K562 (cell line): ENCODE data around the gene SRSF1. TPM values are rescaled to one million over a fixed set of nuclear protein-coding genes. Genes with fewer than 3 reads are reported as not detected.

Experiments used
- ATAC-seq: fragments of 200-7000 bp; cut with Tn5 transposase; 3 replicates; pipeline ENCODE4 v1.9.1; 2020; ENCODE audit warnings: moderate library complexity
- BruUV-seq: library from RNA; stranded (reverse); fragments of 400-500 nt; replicated peaks from 2 replicates; lab custom pipeline; 2021; lab: Mats Ljungman, UMichigan
- CTCF ChIA-PET: fragments of 300-600 bp; formaldehyde crosslinking; extraction: SDS; loops from one replicate; lab custom pipeline; 2021; ENCODE audit warnings: low intra/inter-chr PET ratio; lab: Yijun Ruan, JAX
- POLR2A ChIA-PET: fragments of 300-600, 350-650 bp; sonication (Branson Sonifier 250); formaldehyde crosslinking; extraction: SDS; loops from one replicate; lab custom pipeline; 2021; ENCODE audit warnings: antibody characterized with exemption, inconsistent platforms; lab: Yijun Ruan, JAX
- DNase-seq, 4 experiments: peaks; one replicate each; pipeline versions ENCODE4 v3.0.0 to v3.0.0-alpha.2; 2011 to 2018; ENCODE audit warnings: low spot score in 3 of 4, mixed read lengths in 3 of 4; ENCODE audit errors: extremely low read depth in 1 of 4
- FAIRE-seq: peaks from 2 replicates; lab custom pipeline; 2011; peaks lifted over from hg19 to GRCh38; lab: Jason Lieb, UNC
- H2AFZ ChIP-seq: 2 replicates; pipeline ENCODE4 v1.6.0; 2011; ENCODE audit warnings: low read depth, low read length, control low read depth, inconsistent platforms
- H3K27ac ChIP-seq: fragments of 200-600 bp; 3 replicates; pipeline ENCODE4 v1.8.0; 2011; ENCODE audit warnings: low read depth, mild to moderate bottlenecking, control low read depth, inconsistent platforms, low read length, moderate library complexity, mixed read lengths; ENCODE audit errors: extremely low read depth
- H3K27me3 ChIP-seq, 2 experiments: fragments of 300-600 bp in 1 of 2; 2 replicates in 1 of 2; 3 replicates in 1 of 2; pipeline versions ENCODE4 v1.6.0 to v1.8.0; 2011; ENCODE audit warnings: inconsistent platforms in 2 of 2, low read length in 2 of 2, mild to moderate bottlenecking in 1 of 2, mixed read lengths in 1 of 2, moderate library complexity in 1 of 2; ENCODE audit not compliant: control insufficient read depth in 2 of 2, insufficient read depth in 2 of 2
- H3K36me3 ChIP-seq: fragments of 300-600 bp; 3 replicates; pipeline ENCODE4 v1.8.0; 2011; ENCODE audit warnings: mild to moderate bottlenecking, low read length, inconsistent platforms; ENCODE audit not compliant: control insufficient read depth, insufficient read depth
- H3K4me1 ChIP-seq, 2 experiments: fragments of 200-600 bp in 1 of 2; replicated peaks in 1 of 2; 2 replicates in 1 of 2; 3 replicates in 1 of 2; pipeline versions ENCODE4 v1.5.1 to v1.8.0; 2011; ENCODE audit warnings: inconsistent platforms in 2 of 2, low read length in 2 of 2, mild to moderate bottlenecking in 1 of 2, mixed read lengths in 1 of 2, moderate library complexity in 1 of 2; ENCODE audit not compliant: control insufficient read depth in 2 of 2, insufficient read depth in 2 of 2
- H3K4me2 ChIP-seq: 2 replicates; pipeline ENCODE4 v1.6.1; 2011; ENCODE audit warnings: low read length, control low read depth, inconsistent platforms, mixed read lengths; ENCODE audit not compliant: insufficient read depth
- H3K4me3 ChIP-seq: fragments of 200-600 bp; sonication (generic), shearing (Covaris generic); 2 replicates; pipeline ENCODE4 v1.5.1; 2016; ENCODE audit warnings: control low read depth, inconsistent platforms
- H3K79me2 ChIP-seq: fragments of 200-600 bp; 3 replicates; pipeline ENCODE4 v1.8.0; 2011; ENCODE audit warnings: low read length, inconsistent platforms; ENCODE audit not compliant: control insufficient read depth, insufficient read depth
- H3K9ac ChIP-seq, 2 experiments: 2 replicates each; pipeline versions ENCODE4 v1.6.0 to v1.6.1; 2011; ENCODE audit warnings: low read depth in 2 of 2, low read length in 2 of 2, control low read depth in 1 of 2, inconsistent platforms in 1 of 2, mild to moderate bottlenecking in 1 of 2, mixed read lengths in 1 of 2; ENCODE audit not compliant: insufficient read depth in 1 of 2
- H3K9me1 ChIP-seq: one replicate; pipeline ENCODE4 v1.6.0; 2011; ENCODE audit warnings: inconsistent platforms, mild to moderate bottlenecking, low read length, moderate library complexity; ENCODE audit not compliant: control insufficient read depth, insufficient read depth
- H3K9me3 ChIP-seq: replicated peaks from 2 replicates; pipeline ENCODE4 v1.5.1; 2011; ENCODE audit warnings: low read depth, low read length, inconsistent platforms; ENCODE audit not compliant: control insufficient read depth, insufficient read depth
- H4K20me1 ChIP-seq: replicated peaks from 2 replicates; pipeline ENCODE4 v1.6.1; 2011; ENCODE audit warnings: low read length, inconsistent platforms, mixed read lengths; ENCODE audit not compliant: control insufficient read depth, insufficient read depth
- BRD4 ChIP-seq: fragments of 200-600 bp; sonication (generic); IDR thresholded peaks from 2 replicates; pipeline ENCODE4 v1.6.1; 2017; ENCODE audit warnings: inconsistent platforms
- HNRNPK ChIP-seq: fragments of 200-400 bp; formaldehyde crosslinking; IDR thresholded peaks from one replicate; pipeline ENCODE4 v1.6.1; 2018; ENCODE audit warnings: mild to moderate bottlenecking, low read depth, low read length; ENCODE audit not compliant: poor library complexity, severe bottlenecking
- IRF2 ChIP-seq: sonication (generic); formaldehyde crosslinking; IDR thresholded peaks from 2 replicates; pipeline ENCODE4 v1.8.1; 2022; ENCODE audit warnings: mild to moderate bottlenecking, missing genetic modification reagents
- MCM3 ChIP-seq: fragments of 450-650 bp; IDR thresholded peaks from 2 replicates; pipeline ENCODE4 v1.6.1; 2016
- STAG1 ChIP-seq: sonication (generic); formaldehyde crosslinking; IDR thresholded peaks from 2 replicates; pipeline ENCODE4 v1.5.0; 2020; ENCODE audit warnings: missing genetic modification reagents, borderline replicate concordance
- TBP ChIP-seq: optimal IDR thresholded peaks from 2 replicates; pipeline ENCODE3; 2011; ENCODE audit warnings: low read depth, low read length, improper control_type of control experiment
- WGBS: fragments of 100-300 bp; shearing (Covaris generic); methylation state at CpG from one replicate; pipeline ENCODE4 v1.1.6; 2016; ENCODE audit warnings: low coverage, mixed read lengths; ENCODE audit not compliant: insufficient coverage; ENCODE audit errors: missing lambda C conversion rate; 5-methylcytosine and 5-hydroxymethylcytosine counted together
- in situ Hi-C: fragments of 300-500 bp; cut with MboI; formaldehyde crosslinking; loops from 4 replicates; pipeline ENCODE4 v1.15.0; 2018; ENCODE audit warnings: inconsistent platforms, mixed read lengths
- intact Hi-C: fragments of 100-400 bp; cut with micrococcal nuclease; formaldehyde crosslinking; loops from 2 replicates; pipeline ENCODE4 v1.14.2; 2022
- polyA plus RNA-seq, 8 experiments: library from polyadenylated mRNA; depleted of rRNA in 4 of 8; stranded (reverse) in 5 of 8; unstranded in 3 of 8; fragments of >200 nt; fragmentation: Nextera tagmentation in 2 of 8; fragmentation: Illumina TruSeq in 1 of 8; extraction: Ambion mirVana in 2 of 8; extraction: Trizol in 1 of 8; gene quantifications; 2 replicates each; pipeline versions ENCODE4 v1.2.1 to v1.2.3, GENCODE V29; 2011 to 2014; ENCODE audit warnings: inconsistent platforms in 1 of 8, missing spikeins in 1 of 8
- total RNA-seq, 7 experiments: library from RNA; depleted of rRNA in 6 of 7; stranded (reverse); fragments of >200 nt in 6 of 7; fragmentation: Illumina TruSeq in 2 of 7; extraction: Trizol in 2 of 7; gene quantifications; 2 replicates each; pipeline versions ENCODE4 v1.2.1 to v1.2.3, GENCODE V29; 2011 to 2021; ENCODE audit warnings: low replicate concordance in 1 of 7
- TF ChIP-seq, protein P1 (sequence below): sonication (generic); formaldehyde crosslinking; IDR thresholded peaks from 2 replicates; pipeline ENCODE4 v1.8.0; 2023; ENCODE audit warnings: mild to moderate bottlenecking, missing genetic modification reagents

SRSF1 gene
- total and polyA plus RNA-seq, 9 of the 15 experiments (the other 6 are each of a cell fraction or from before 2014, with no cell fraction given): 77.8 to 559 (median 442) TPM

DNA sequence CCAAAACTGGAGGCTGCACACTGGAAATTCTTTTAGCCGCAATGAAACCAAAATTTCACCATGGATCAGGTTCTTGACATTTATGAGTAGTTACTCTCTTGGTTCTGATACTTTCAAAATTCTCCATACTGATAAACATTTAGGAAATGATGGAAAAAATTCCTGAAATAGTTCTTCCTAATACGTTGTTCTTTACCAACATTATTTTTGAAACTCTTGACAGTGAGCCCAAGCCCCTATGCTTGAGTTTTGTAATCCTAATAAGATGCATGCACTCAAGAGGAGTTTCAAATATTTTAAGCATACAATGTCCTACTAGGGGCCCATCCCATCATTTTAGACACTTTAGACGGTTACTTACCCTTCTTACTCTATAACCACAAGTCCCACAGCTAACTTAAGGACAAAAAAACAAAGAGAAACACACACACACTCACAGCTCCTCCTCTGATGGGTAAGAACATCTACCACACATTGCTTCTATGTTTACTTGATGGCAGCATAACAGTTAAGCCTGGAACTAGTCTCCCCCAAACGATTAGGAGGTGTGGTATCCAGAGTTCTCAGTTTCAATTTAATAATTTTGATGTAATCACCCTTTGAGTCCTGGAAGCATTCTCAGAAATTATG lies 22.7 kb downstream of the SRSF1 start:
- no peaks in the 10 kb centered on the region for H3K9me1 ChIP-seq
- peaks cover 12 to 19% of the 10 kb centered on the region in 2 experiments; a peak in 3 of 5 replicates for H3K4me1 ChIP-seq
- peaks cover 59% of the 10 kb centered on the region for H3K79me2 ChIP-seq
- no peak overlapping the region for H3K9ac ChIP-seq
- no peak overlapping the region for H3K4me3 ChIP-seq
- no peak overlapping the region for H3K27ac ChIP-seq
- intact Hi-C loops: no loop called here
- no TSS peak for BruUV-seq
- peaks cover 57% of the 10 kb centered on the region for H3K36me3 ChIP-seq
- in situ Hi-C loops: no loop called here
- H3K9me3 ChIP-seq: no peaks in the 10 kb centered on the region
- no peak for FAIRE-seq
- WGBS: 67% methylated on average over 4 of the region's 4 CpGs
- no peak for DNase-seq
- no peak overlapping the region for H2AFZ ChIP-seq
- no peaks in the 10 kb centered on the region for H3K27me3 ChIP-seq
- no peak for ATAC-seq
- no peak overlapping the region for H3K4me2 ChIP-seq
- peaks cover 5% of the 10 kb centered on the region; the same call in 1 of the 2 replicates for H4K20me1 ChIP-seq
- ChIA-PET CTCF (no interaction called here), POLR2A (interaction anchor here (0.9 to 3.0 kb wide), 3 partner anchors 9 to 23 kb away, joined by 4 to 24 read pairs (median 11); partner anchors contain the start of gene SRSF1)
- TF ChIP-seq HNRNPK: no peak
- no peak for TF ChIP-seq IRF2 (CRISPR knock-in tag)
- TF ChIP-seq STAG1: no peak
- TF ChIP-seq BRD4: no peak
- no peak for TF ChIP-seq MCM3
- TF ChIP-seq TBP: no peak
- TF ChIP-seq, protein P1, sequence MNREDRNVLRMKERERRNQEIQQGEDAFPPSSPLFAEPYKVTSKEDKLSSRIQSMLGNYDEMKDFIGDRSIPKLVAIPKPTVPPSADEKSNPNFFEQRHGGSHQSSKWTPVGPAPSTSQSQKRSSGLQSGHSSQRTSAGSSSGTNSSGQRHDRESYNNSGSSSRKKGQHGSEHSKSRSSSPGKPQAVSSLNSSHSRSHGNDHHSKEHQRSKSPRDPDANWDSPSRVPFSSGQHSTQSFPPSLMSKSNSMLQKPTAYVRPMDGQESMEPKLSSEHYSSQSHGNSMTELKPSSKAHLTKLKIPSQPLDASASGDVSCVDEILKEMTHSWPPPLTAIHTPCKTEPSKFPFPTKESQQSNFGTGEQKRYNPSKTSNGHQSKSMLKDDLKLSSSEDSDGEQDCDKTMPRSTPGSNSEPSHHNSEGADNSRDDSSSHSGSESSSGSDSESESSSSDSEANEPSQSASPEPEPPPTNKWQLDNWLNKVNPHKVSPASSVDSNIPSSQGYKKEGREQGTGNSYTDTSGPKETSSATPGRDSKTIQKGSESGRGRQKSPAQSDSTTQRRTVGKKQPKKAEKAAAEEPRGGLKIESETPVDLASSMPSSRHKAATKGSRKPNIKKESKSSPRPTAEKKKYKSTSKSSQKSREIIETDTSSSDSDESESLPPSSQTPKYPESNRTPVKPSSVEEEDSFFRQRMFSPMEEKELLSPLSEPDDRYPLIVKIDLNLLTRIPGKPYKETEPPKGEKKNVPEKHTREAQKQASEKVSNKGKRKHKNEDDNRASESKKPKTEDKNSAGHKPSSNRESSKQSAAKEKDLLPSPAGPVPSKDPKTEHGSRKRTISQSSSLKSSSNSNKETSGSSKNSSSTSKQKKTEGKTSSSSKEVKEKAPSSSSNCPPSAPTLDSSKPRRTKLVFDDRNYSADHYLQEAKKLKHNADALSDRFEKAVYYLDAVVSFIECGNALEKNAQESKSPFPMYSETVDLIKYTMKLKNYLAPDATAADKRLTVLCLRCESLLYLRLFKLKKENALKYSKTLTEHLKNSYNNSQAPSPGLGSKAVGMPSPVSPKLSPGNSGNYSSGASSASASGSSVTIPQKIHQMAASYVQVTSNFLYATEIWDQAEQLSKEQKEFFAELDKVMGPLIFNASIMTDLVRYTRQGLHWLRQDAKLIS (CRISPR knock-in tag): no peak
